NT2/D1 (cell line): ENCODE data around the gene RNF220.

ENCODE experiments used
- SUZ12 ChIP-seq: IDR thresholded peaks from 2 replicates; pipeline ENCODE4 v1.6.1; 2011; ENCODE audit not compliant: insufficient read length, insufficient read depth; ENCODE audit errors: extremely low read depth
- YY1 ChIP-seq: IDR thresholded peaks from 2 replicates; pipeline ENCODE4 v1.6.1; 2011; ENCODE audit not compliant: insufficient read length, insufficient read depth
- ZNF274 ChIP-seq: IDR thresholded peaks from 2 replicates; pipeline ENCODE4 v1.6.1; 2011; ENCODE audit warnings: mild to moderate bottlenecking, low read depth, low read length

DNA sequence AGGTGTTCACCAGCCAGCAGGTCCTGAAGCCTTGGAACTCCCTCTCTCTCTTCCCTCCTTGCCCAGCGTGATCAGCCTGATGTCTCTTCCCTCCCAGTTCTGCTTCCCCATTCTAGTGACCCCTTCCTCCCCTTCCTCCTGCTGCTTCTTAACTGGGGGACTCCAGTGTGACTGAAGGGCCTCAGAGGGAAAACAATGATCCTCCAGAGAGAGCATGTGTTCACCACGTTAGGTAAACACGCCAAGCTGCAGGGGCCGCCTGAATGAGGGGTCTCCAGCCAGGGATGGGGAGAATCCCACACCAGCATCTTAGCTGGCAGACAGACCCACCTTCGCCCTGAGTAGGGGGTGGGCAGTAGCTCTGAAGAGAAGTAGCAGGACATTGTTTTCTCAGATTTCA lies 144.5 kb downstream of the RNF220 start:
- TF ChIP-seq ZNF274 (no peak), YY1 (no peak), SUZ12 (no peak)
